ENCODE measurements around the gene HESX1.

Gene HESX1

GRCh38 chr3:57227204-57227929, 27.6 kb upstream of the HESX1 start, which contains the start of gene APPL1:
Gene APPL1, plus strand, starts transcription at chr3:57227729. Its CDS starts 155 bp downstream, at chr3:57227884.
- no peak for TF ChIP-seq EZH2phosphoT487 (IDR thresholded peaks at IDR 0.05; ENCODE audit: low read length)
- H3K27ac ChIP-seq (ENCODE audit: low read length) = peak within 1 kb of the TSS; percentile 68; the same call in 1 of the 2 replicates
- peak within 1 kb of the TSS; percentile 90 for H3K4me2 ChIP-seq (ENCODE audit: low read depth, low read length)
- H3K9me3 ChIP-seq (replicated peaks; ENCODE audit: insufficient read depth, low read length) = no peaks in the 10 kb centered on the region
- H3K9me2 ChIP-seq (replicated peaks; ENCODE audit: insufficient read depth, low read length) = no peaks in the 10 kb centered on the region
- H4K20me1 ChIP-seq (ENCODE audit: insufficient read depth, low read length) = no peaks in the 10 kb centered on the region
- no peaks in the 10 kb centered on the region for H3K27me3 ChIP-seq (replicated peaks; ENCODE audit: insufficient read depth, low read length)
- H2AFZ ChIP-seq (ENCODE audit: low read length) = peak within 1 kb of the TSS; percentile 90
- peak; percentile 94 for DNase-seq
- H3K4me1 ChIP-seq (ENCODE audit: low read length) = peaks cover 27% of the 10 kb centered on the region
- H3K4me3 ChIP-seq (ENCODE audit: low read length) = peak within 1 kb of the TSS; percentile 91
- H3F3A ChIP-seq (ENCODE audit: insufficient read depth, low read length) = peaks cover 19% of the 10 kb centered on the region
- no peaks in the 10 kb centered on the region for H3K36me3 ChIP-seq (replicated peaks; ENCODE audit: insufficient read depth, low read length)
- H3K79me2 ChIP-seq (ENCODE audit: low read length) = peaks cover 45% of the 10 kb centered on the region
- peak within 1 kb of the TSS; percentile 68 for H3K9ac ChIP-seq (ENCODE audit: low read length)

GRCh38 chr3:57226176-57226575, 26.4 kb upstream of the HESX1 start:
- H2AFZ ChIP-seq (ENCODE audit: low read length) = no peak overlapping the region
- peaks cover 27% of the 10 kb centered on the region for H3K4me1 ChIP-seq (ENCODE audit: low read length)
- H3K4me2 ChIP-seq (ENCODE audit: low read depth, low read length) = no peak overlapping the region
- no peaks in the 10 kb centered on the region for H3K27me3 ChIP-seq (replicated peaks; ENCODE audit: insufficient read depth, low read length)
- no peaks in the 10 kb centered on the region for H3K9me3 ChIP-seq (replicated peaks; ENCODE audit: insufficient read depth, low read length)
- no peak overlapping the region for H3K4me3 ChIP-seq (ENCODE audit: low read length)
- no peak overlapping the region for H3K9ac ChIP-seq (ENCODE audit: low read length)
- no peak overlapping the region for H3K27ac ChIP-seq (ENCODE audit: low read length)
- peaks cover 19% of the 10 kb centered on the region for H3F3A ChIP-seq (ENCODE audit: insufficient read depth, low read length)
- H3K79me2 ChIP-seq (ENCODE audit: low read length) = peaks cover 33% of the 10 kb centered on the region
- no peak for DNase-seq
- H3K9me2 ChIP-seq (replicated peaks; ENCODE audit: insufficient read depth, low read length) = no peaks in the 10 kb centered on the region
- TF ChIP-seq EZH2phosphoT487 (IDR thresholded peaks at IDR 0.05; ENCODE audit: low read length) (no peak), CTCF (IDR thresholded peaks at IDR 0.05; ENCODE audit: low read length) (no peak), EZH2 (optimal IDR thresholded peaks at IDR 0.05; ENCODE audit: low read depth, low read length) (no peak)
- H4K20me1 ChIP-seq (ENCODE audit: insufficient read depth, low read length) = no peaks in the 10 kb centered on the region
- H3K36me3 ChIP-seq (replicated peaks; ENCODE audit: insufficient read depth, low read length) = no peaks in the 10 kb centered on the region

- H3K79me2 ChIP-seq (ENCODE audit: low read length) = peaks cover 20% of the 10 kb centered on the region
- TF ChIP-seq EZH2phosphoT487 (IDR thresholded peaks at IDR 0.05; ENCODE audit: low read length) (no peak), EZH2 (optimal IDR thresholded peaks at IDR 0.05; ENCODE audit: low read depth, low read length) (no peak), CTCF (IDR thresholded peaks at IDR 0.05; ENCODE audit: low read length) (no peak)
- no peaks in the 10 kb centered on the region for H3K9me2 ChIP-seq (replicated peaks; ENCODE audit: insufficient read depth, low read length)
- H4K20me1 ChIP-seq (ENCODE audit: insufficient read depth, low read length) = no peaks in the 10 kb centered on the region
- peak overlapping the region; percentile 65 for H3K4me2 ChIP-seq (ENCODE audit: low read depth, low read length)
- peaks cover 27% of the 10 kb centered on the region for H3K4me1 ChIP-seq (ENCODE audit: low read length)
- peak overlapping the region; percentile 21 for H2AFZ ChIP-seq (ENCODE audit: low read length)
- H3K9me3 ChIP-seq (replicated peaks; ENCODE audit: insufficient read depth, low read length) = no peaks in the 10 kb centered on the region
- no peak overlapping the region for H3K4me3 ChIP-seq (ENCODE audit: low read length)
- peak overlapping the region; percentile 44; the same call in 1 of the 2 replicates for H3K27ac ChIP-seq (ENCODE audit: low read length)
- H3K9ac ChIP-seq (ENCODE audit: low read length) = no peak overlapping the region
- no peaks in the 10 kb centered on the region for H3K27me3 ChIP-seq (replicated peaks; ENCODE audit: insufficient read depth, low read length)
- H3K36me3 ChIP-seq (replicated peaks; ENCODE audit: insufficient read depth, low read length) = no peaks in the 10 kb centered on the region
- peak; percentile 56 for DNase-seq
- H3F3A ChIP-seq (ENCODE audit: insufficient read depth, low read length) = peaks cover 19% of the 10 kb centered on the region
Observed at GRCh38 chr3:57224856-57225255, 25.1 kb upstream of the HESX1 start.

GRCh38 chr3:57221883-57222282, 22.1 kb upstream of the HESX1 start:
- Histone ChIP-seq H3K9me3 (replicated peaks; ENCODE audit: insufficient read depth, low read length) (no peaks in the 10 kb centered on the region), H3K27ac (ENCODE audit: low read length) (no peak overlapping the region), H3K9me2 (replicated peaks; ENCODE audit: insufficient read depth, low read length) (no peaks in the 10 kb centered on the region), H3K27me3 (replicated peaks; ENCODE audit: insufficient read depth, low read length) (no peaks in the 10 kb centered on the region), H3K4me3 (ENCODE audit: low read length) (no peak overlapping the region), H3K4me2 (ENCODE audit: low read depth, low read length) (no peak overlapping the region), H3K4me1 (ENCODE audit: low read length) (peaks cover 21% of the 10 kb centered on the region), H3K79me2 (ENCODE audit: low read length) (no peaks in the 10 kb centered on the region), H3K36me3 (replicated peaks; ENCODE audit: insufficient read depth, low read length) (no peaks in the 10 kb centered on the region), H4K20me1 (ENCODE audit: insufficient read depth, low read length) (no peaks in the 10 kb centered on the region), H2AFZ (ENCODE audit: low read length) (no peak overlapping the region), H3F3A (ENCODE audit: insufficient read depth, low read length) (peaks cover 2% of the 10 kb centered on the region), H3K9ac (ENCODE audit: low read length) (no peak overlapping the region)
- no peak for DNase-seq
- TF ChIP-seq EZH2phosphoT487 (IDR thresholded peaks at IDR 0.05; ENCODE audit: low read length) = no peak
- TF ChIP-seq EZH2 (optimal IDR thresholded peaks at IDR 0.05; ENCODE audit: low read depth, low read length) = no peak
- no peak for TF ChIP-seq CTCF (IDR thresholded peaks at IDR 0.05; ENCODE audit: low read length)

Measured in MM.1S (cell line).